Astrocyte (in vitro differentiated cells and primary cell): ENCODE results near the gene GGA2. TPM values are rescaled to one million over a fixed set of nuclear protein-coding genes. Genes with fewer than 3 reads are reported as not detected.

ENCODE experiments used
- DNase-seq: peaks from one replicate; pipeline ENCODE4 v3.0.0-alpha.2; 2010; ENCODE audit warnings: low read depth
- FAIRE-seq: peaks from 2 replicates; lab custom pipeline; 2011; peaks lifted over from hg19 to GRCh38; lab: Jason Lieb, UNC
- H2AFZ ChIP-seq: 2 replicates; pipeline ENCODE4 v1.6.0; 2012; ENCODE audit warnings: low read depth, low read length, inconsistent platforms
- H3K27ac ChIP-seq: 2 replicates; pipeline ENCODE4 v1.5.1; 2011; ENCODE audit warnings: low read depth, low read length, inconsistent platforms
- H3K27me3 ChIP-seq: 2 replicates; pipeline ENCODE4 v1.6.0; 2011; ENCODE audit warnings: low read length, inconsistent platforms; ENCODE audit not compliant: insufficient read depth
- H3K36me3 ChIP-seq: 2 replicates; pipeline ENCODE4 v1.5.1; 2011; ENCODE audit warnings: low read length, inconsistent platforms; ENCODE audit not compliant: insufficient read depth
- H3K4me1 ChIP-seq: 2 replicates; pipeline ENCODE4 v1.5.1; 2011; ENCODE audit warnings: low read length, inconsistent platforms; ENCODE audit not compliant: insufficient read depth
- H3K4me2 ChIP-seq: 2 replicates; pipeline ENCODE4 v1.6.0; 2012; ENCODE audit warnings: low read length, inconsistent platforms
- H3K4me3 ChIP-seq: 2 replicates; pipeline ENCODE4 v1.5.1; 2011; ENCODE audit warnings: low read depth, mild to moderate bottlenecking, low read length, inconsistent platforms; ENCODE audit not compliant: insufficient read depth
- H3K79me2 ChIP-seq: 2 replicates; pipeline ENCODE4 v1.6.0; 2012; ENCODE audit warnings: mild to moderate bottlenecking, low read length, inconsistent platforms; ENCODE audit not compliant: insufficient read depth
- H3K9ac ChIP-seq: 2 replicates; pipeline ENCODE4 v1.6.0; 2012; ENCODE audit warnings: mild to moderate bottlenecking, low read length, inconsistent platforms
- H3K9me3 ChIP-seq: 2 replicates; pipeline ENCODE4 v1.5.1; 2012; ENCODE audit warnings: low read depth, mild to moderate bottlenecking, low read length, inconsistent platforms; ENCODE audit not compliant: insufficient read depth
- H4K20me1 ChIP-seq: 2 replicates; pipeline ENCODE4 v1.6.0; 2012; ENCODE audit warnings: low read length, inconsistent platforms; ENCODE audit not compliant: insufficient read depth
- H3K27ac Mint-ChIP-seq: one replicate; pipeline ENCODE4 v1.8.0; 2021; ENCODE audit warnings: mild to moderate bottlenecking, mixed read lengths; ENCODE audit not compliant: unreplicated experiment
- H3K27me3 Mint-ChIP-seq: one replicate; pipeline ENCODE4 v1.8.0; 2021; ENCODE audit warnings: low read depth, mixed read lengths; ENCODE audit not compliant: unreplicated experiment
- H3K36me3 Mint-ChIP-seq: one replicate; pipeline ENCODE4 v1.8.0; 2021; ENCODE audit warnings: low read depth, mixed read lengths; ENCODE audit not compliant: unreplicated experiment
- H3K4me1 Mint-ChIP-seq: one replicate; pipeline ENCODE4 v1.8.0; 2021; ENCODE audit warnings: low read depth, mixed read lengths; ENCODE audit not compliant: unreplicated experiment
- H3K4me3 Mint-ChIP-seq: one replicate; pipeline ENCODE4 v1.8.0; 2021; ENCODE audit warnings: mild to moderate bottlenecking, moderate library complexity, mixed read lengths; ENCODE audit not compliant: unreplicated experiment
- H3K9me3 Mint-ChIP-seq: one replicate; pipeline ENCODE4 v1.8.0; 2021; ENCODE audit warnings: mild to moderate bottlenecking, mixed read lengths; ENCODE audit not compliant: unreplicated experiment
- EZH2 ChIP-seq: IDR thresholded peaks from 2 replicates; pipeline ENCODE4 v1.6.1; 2012; ENCODE audit warnings: mild to moderate bottlenecking, low read length, inconsistent platforms; ENCODE audit not compliant: insufficient read depth
- total RNA-seq: library from RNA; stranded (reverse); gene quantifications from 2 replicates; pipeline ENCODE4 v1.2.1, GENCODE V29; 2021
- TF ChIP-seq, protein P1 (sequence below): IDR thresholded peaks from 2 replicates; pipeline ENCODE4 v1.5.1; 2011; ENCODE audit warnings: low read depth, mild to moderate bottlenecking, inconsistent platforms, low read length, moderate library complexity; ENCODE audit not compliant: insufficient read depth

Gene GGA2
- total RNA-seq, 1 donor from 2014 or later: 84.0 TPM

DNA sequence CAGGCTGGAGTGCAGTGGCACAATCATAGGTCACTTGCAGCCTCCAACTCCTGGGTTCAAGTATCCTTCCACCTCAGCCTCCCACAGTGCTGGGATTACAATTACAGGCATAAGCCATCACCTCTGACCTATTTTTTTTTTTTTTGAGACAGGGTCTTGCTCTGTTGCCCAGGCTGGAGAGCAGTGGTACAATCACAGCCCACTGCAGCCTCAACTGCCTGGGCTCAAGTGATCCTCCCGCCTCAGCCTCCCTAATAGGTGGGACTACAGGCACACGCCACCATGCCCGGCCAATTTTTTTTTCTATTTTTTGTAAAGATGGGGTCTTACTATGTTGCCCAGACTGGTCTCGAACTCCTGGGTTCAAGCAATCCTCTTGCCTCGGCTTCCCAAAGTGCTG lies 5.6 kb upstream of the GGA2 start:
- no peak for TF ChIP-seq EZH2
- TF ChIP-seq, protein P1, sequence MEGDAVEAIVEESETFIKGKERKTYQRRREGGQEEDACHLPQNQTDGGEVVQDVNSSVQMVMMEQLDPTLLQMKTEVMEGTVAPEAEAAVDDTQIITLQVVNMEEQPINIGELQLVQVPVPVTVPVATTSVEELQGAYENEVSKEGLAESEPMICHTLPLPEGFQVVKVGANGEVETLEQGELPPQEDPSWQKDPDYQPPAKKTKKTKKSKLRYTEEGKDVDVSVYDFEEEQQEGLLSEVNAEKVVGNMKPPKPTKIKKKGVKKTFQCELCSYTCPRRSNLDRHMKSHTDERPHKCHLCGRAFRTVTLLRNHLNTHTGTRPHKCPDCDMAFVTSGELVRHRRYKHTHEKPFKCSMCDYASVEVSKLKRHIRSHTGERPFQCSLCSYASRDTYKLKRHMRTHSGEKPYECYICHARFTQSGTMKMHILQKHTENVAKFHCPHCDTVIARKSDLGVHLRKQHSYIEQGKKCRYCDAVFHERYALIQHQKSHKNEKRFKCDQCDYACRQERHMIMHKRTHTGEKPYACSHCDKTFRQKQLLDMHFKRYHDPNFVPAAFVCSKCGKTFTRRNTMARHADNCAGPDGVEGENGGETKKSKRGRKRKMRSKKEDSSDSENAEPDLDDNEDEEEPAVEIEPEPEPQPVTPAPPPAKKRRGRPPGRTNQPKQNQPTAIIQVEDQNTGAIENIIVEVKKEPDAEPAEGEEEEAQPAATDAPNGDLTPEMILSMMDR: no peak
- Histone ChIP-seq H3K27ac (no peak overlapping the region), H3K36me3 (peaks cover 8% of the 10 kb centered on the region), H3K79me2 (no peaks in the 10 kb centered on the region), H3K4me3 (no peak overlapping the region), H3K4me1 (no peaks in the 10 kb centered on the region), H2AFZ (no peak overlapping the region), H4K20me1 (peaks cover 3% of the 10 kb centered on the region), H3K9me3 (no peaks in the 10 kb centered on the region), H3K9ac (no peak overlapping the region), H3K4me2 (no peak overlapping the region), H3K27me3 (no peaks in the 10 kb centered on the region)
- DNase-seq: no peak
- Mint-ChIP-seq H3K27ac (no peak overlapping the region), H3K27me3 (no peaks in the 10 kb centered on the region), H3K4me1 (no peaks in the 10 kb centered on the region), H3K9me3 (no peaks in the 10 kb centered on the region), H3K36me3 (peaks cover 16% of the 10 kb centered on the region), H3K4me3 (no peak overlapping the region)
- FAIRE-seq: no peak

DNA sequence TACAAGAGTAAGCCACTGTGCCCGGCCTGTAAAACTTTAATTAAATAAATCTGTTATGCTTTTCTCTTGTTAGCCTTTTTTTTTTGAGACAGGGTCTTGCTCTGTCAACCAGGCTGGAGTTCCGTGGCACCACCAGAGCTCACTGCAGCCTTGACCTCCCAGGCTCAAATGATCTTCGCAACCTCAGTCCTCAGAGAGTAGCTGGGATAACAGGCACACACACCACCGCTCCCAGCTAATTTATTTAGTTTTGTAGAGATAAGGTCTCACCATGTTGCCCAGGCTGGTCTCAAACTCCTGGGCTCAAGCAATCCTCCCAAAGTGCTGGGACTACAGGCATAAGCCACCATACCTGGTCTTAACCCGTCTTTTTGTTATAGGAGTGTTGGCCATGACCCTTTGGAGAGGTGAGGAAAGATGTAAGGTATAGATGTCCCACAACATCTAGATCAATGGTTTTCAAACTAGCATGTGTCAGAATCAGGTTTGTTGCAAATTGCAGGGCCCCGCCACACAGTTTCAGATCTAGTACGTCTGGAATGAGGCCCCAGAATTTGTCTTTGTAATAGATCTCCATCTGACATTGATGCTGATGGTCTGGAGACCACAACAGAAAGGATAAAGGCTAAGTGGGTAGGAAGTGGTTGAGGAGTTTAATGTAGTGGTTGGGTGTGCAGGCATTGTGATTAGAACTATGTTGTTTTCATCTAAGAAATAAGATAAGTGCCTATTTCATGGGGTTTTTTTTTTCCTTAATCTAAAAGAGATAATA lies 4.3 kb upstream of the GGA2 start:
- peaks cover under 1% of the 10 kb centered on the region for H3K4me1 ChIP-seq
- H3K36me3 ChIP-seq: peaks cover 7% of the 10 kb centered on the region
- H3K4me3 ChIP-seq: no peak overlapping the region
- peaks cover 15% of the 10 kb centered on the region for H3K36me3 Mint-ChIP-seq
- FAIRE-seq: no peak
- TF ChIP-seq, protein P1: no peak
- no peak for TF ChIP-seq EZH2
- peaks cover 6% of the 10 kb centered on the region for H4K20me1 ChIP-seq
- H3K9me3 Mint-ChIP-seq: no peaks in the 10 kb centered on the region
- H3K27ac ChIP-seq: no peak overlapping the region
- no peaks in the 10 kb centered on the region for H3K27me3 ChIP-seq
- no peaks in the 10 kb centered on the region for H3K27me3 Mint-ChIP-seq
- no peak overlapping the region for H3K4me3 Mint-ChIP-seq
- H3K4me1 Mint-ChIP-seq: no peaks in the 10 kb centered on the region
- peaks cover 8% of the 10 kb centered on the region for H3K79me2 ChIP-seq
- no peak overlapping the region for H3K4me2 ChIP-seq
- H3K27ac Mint-ChIP-seq: no peak overlapping the region
- no peak for DNase-seq
- no peaks in the 10 kb centered on the region for H3K9me3 ChIP-seq
- H2AFZ ChIP-seq: no peak overlapping the region
- H3K9ac ChIP-seq: no peak overlapping the region

DNA sequence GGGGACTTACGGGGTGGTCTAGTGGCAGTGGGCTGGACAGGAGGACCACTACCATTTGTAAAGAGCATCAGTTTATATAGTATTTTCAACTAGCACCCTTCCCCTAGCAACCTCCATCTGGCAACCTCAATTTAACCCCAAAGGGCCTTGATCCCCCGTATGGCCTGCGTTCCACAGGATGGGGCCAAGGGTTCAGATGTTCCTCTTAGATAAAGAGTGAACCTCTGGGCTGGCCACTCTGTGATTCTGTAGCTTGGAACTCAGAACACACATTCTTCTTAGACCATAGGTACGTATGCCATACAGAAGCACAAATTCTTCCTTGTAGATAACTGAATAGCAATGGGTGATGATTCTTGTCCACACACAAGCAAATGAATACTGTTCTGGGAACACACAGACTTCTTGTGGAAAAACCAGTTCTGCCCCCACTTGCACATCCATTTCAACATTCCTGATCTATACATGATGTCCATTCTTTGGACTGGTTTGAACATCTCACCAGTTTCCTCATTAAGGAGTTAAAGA lies 1.9 kb upstream of the GGA2 start:
- H3K27ac Mint-ChIP-seq: no peak overlapping the region
- FAIRE-seq: no peak
- no peak for DNase-seq
- Histone ChIP-seq H3K27me3 (no peaks in the 10 kb centered on the region), H3K9ac (no peak overlapping the region), H2AFZ (no peak overlapping the region), H3K4me3 (no peak overlapping the region), H4K20me1 (peaks cover 23% of the 10 kb centered on the region), H3K27ac (no peak overlapping the region), H3K79me2 (peaks cover 27% of the 10 kb centered on the region), H3K4me2 (no peak overlapping the region), H3K4me1 (peaks cover 13% of the 10 kb centered on the region), H3K9me3 (no peaks in the 10 kb centered on the region), H3K36me3 (no peaks in the 10 kb centered on the region)
- no peak overlapping the region for H3K4me3 Mint-ChIP-seq
- H3K4me1 Mint-ChIP-seq: peaks cover 8% of the 10 kb centered on the region
- TF ChIP-seq EZH2: no peak
- H3K9me3 Mint-ChIP-seq: peaks cover 3% of the 10 kb centered on the region
- H3K36me3 Mint-ChIP-seq: peaks cover 7% of the 10 kb centered on the region
- no peaks in the 10 kb centered on the region for H3K27me3 Mint-ChIP-seq
